K562 (cell line): ENCODE data around the gene DACT1. TPM values are rescaled to one million over a fixed set of nuclear protein-coding genes. Genes with fewer than 3 reads are reported as not detected.

Experiments used
- ATAC-seq: fragments of 200-7000 bp; cut with Tn5 transposase; 3 replicates; pipeline ENCODE4 v1.9.1; 2020; ENCODE audit warnings: moderate library complexity
- BruUV-seq: library from RNA; stranded (reverse); fragments of 400-500 nt; replicated peaks from 2 replicates; lab custom pipeline; 2021; lab: Mats Ljungman, UMichigan
- CTCF ChIA-PET: fragments of 300-600 bp; formaldehyde crosslinking; extraction: SDS; loops from one replicate; lab custom pipeline; 2021; ENCODE audit warnings: low intra/inter-chr PET ratio; lab: Yijun Ruan, JAX
- POLR2A ChIA-PET: fragments of 300-600, 350-650 bp; sonication (Branson Sonifier 250); formaldehyde crosslinking; extraction: SDS; loops from one replicate; lab custom pipeline; 2021; ENCODE audit warnings: antibody characterized with exemption, inconsistent platforms; lab: Yijun Ruan, JAX
- DNase-seq, 4 experiments: peaks; one replicate each; pipeline versions ENCODE4 v3.0.0 to v3.0.0-alpha.2; 2011 to 2018; ENCODE audit warnings: low spot score in 3 of 4, mixed read lengths in 3 of 4; ENCODE audit errors: extremely low read depth in 1 of 4
- FAIRE-seq: peaks from 2 replicates; lab custom pipeline; 2011; peaks lifted over from hg19 to GRCh38; lab: Jason Lieb, UNC
- H2AFZ ChIP-seq: 2 replicates; pipeline ENCODE4 v1.6.0; 2011; ENCODE audit warnings: low read depth, low read length, control low read depth, inconsistent platforms
- H3K27ac ChIP-seq: fragments of 200-600 bp; 3 replicates; pipeline ENCODE4 v1.8.0; 2011; ENCODE audit warnings: low read depth, mild to moderate bottlenecking, control low read depth, inconsistent platforms, low read length, moderate library complexity, mixed read lengths; ENCODE audit errors: extremely low read depth
- H3K27me3 ChIP-seq, 2 experiments: fragments of 300-600 bp in 1 of 2; 2 replicates in 1 of 2; 3 replicates in 1 of 2; pipeline versions ENCODE4 v1.6.0 to v1.8.0; 2011; ENCODE audit warnings: inconsistent platforms in 2 of 2, low read length in 2 of 2, mild to moderate bottlenecking in 1 of 2, mixed read lengths in 1 of 2, moderate library complexity in 1 of 2; ENCODE audit not compliant: control insufficient read depth in 2 of 2, insufficient read depth in 2 of 2
- H3K36me3 ChIP-seq: fragments of 300-600 bp; 3 replicates; pipeline ENCODE4 v1.8.0; 2011; ENCODE audit warnings: mild to moderate bottlenecking, low read length, inconsistent platforms; ENCODE audit not compliant: control insufficient read depth, insufficient read depth
- H3K4me1 ChIP-seq, 2 experiments: fragments of 200-600 bp in 1 of 2; replicated peaks in 1 of 2; 2 replicates in 1 of 2; 3 replicates in 1 of 2; pipeline versions ENCODE4 v1.5.1 to v1.8.0; 2011; ENCODE audit warnings: inconsistent platforms in 2 of 2, low read length in 2 of 2, mild to moderate bottlenecking in 1 of 2, mixed read lengths in 1 of 2, moderate library complexity in 1 of 2; ENCODE audit not compliant: control insufficient read depth in 2 of 2, insufficient read depth in 2 of 2
- H3K4me2 ChIP-seq: 2 replicates; pipeline ENCODE4 v1.6.1; 2011; ENCODE audit warnings: low read length, control low read depth, inconsistent platforms, mixed read lengths; ENCODE audit not compliant: insufficient read depth
- H3K4me3 ChIP-seq: fragments of 200-600 bp; sonication (generic), shearing (Covaris generic); 2 replicates; pipeline ENCODE4 v1.5.1; 2016; ENCODE audit warnings: control low read depth, inconsistent platforms
- H3K79me2 ChIP-seq: fragments of 200-600 bp; 3 replicates; pipeline ENCODE4 v1.8.0; 2011; ENCODE audit warnings: low read length, inconsistent platforms; ENCODE audit not compliant: control insufficient read depth, insufficient read depth
- H3K9ac ChIP-seq, 2 experiments: 2 replicates each; pipeline versions ENCODE4 v1.6.0 to v1.6.1; 2011; ENCODE audit warnings: low read depth in 2 of 2, low read length in 2 of 2, control low read depth in 1 of 2, inconsistent platforms in 1 of 2, mild to moderate bottlenecking in 1 of 2, mixed read lengths in 1 of 2; ENCODE audit not compliant: insufficient read depth in 1 of 2
- H3K9me1 ChIP-seq: one replicate; pipeline ENCODE4 v1.6.0; 2011; ENCODE audit warnings: inconsistent platforms, mild to moderate bottlenecking, low read length, moderate library complexity; ENCODE audit not compliant: control insufficient read depth, insufficient read depth
- H3K9me3 ChIP-seq: replicated peaks from 2 replicates; pipeline ENCODE4 v1.5.1; 2011; ENCODE audit warnings: low read depth, low read length, inconsistent platforms; ENCODE audit not compliant: control insufficient read depth, insufficient read depth
- H4K20me1 ChIP-seq: replicated peaks from 2 replicates; pipeline ENCODE4 v1.6.1; 2011; ENCODE audit warnings: low read length, inconsistent platforms, mixed read lengths; ENCODE audit not compliant: control insufficient read depth, insufficient read depth
- MEF2A ChIP-seq: IDR thresholded peaks from 2 replicates; pipeline ENCODE4 v1.6.1; 2011; ENCODE audit warnings: low read depth, mild to moderate bottlenecking, low read length, moderate library complexity; ENCODE audit not compliant: control insufficient read depth
- SP2 ChIP-seq: IDR thresholded peaks from 2 replicates; pipeline ENCODE4 v1.6.1; 2011; ENCODE audit warnings: mild to moderate bottlenecking, low read depth, low read length, moderate library complexity; ENCODE audit not compliant: poor library complexity, severe bottlenecking; ENCODE audit errors: extremely low read depth
- STAT5A ChIP-seq: IDR thresholded peaks from 2 replicates; pipeline ENCODE4 v1.6.1; 2012; ENCODE audit warnings: low read length, inconsistent platforms, borderline replicate concordance
- SUPT5H ChIP-seq: fragments of 450-650 bp; IDR thresholded peaks from 2 replicates; pipeline ENCODE4 v1.6.1; 2016
- TSHZ1 ChIP-seq: fragments of 250-450 bp; sonication (Bioruptor Pico); IDR thresholded peaks from 2 replicates; pipeline ENCODE4 v1.4.0; 2020; ENCODE audit warnings: mild to moderate bottlenecking, moderate library complexity
- ZNF212 ChIP-seq: fragments of 450-650 bp; formaldehyde crosslinking; IDR thresholded peaks from 2 replicates; pipeline ENCODE4 v1.4.0; 2020; ENCODE audit warnings: mild to moderate bottlenecking
- ZNF584 ChIP-seq: fragments of 200-800 bp; sonication (Bioruptor generic); IDR thresholded peaks from 2 replicates; pipeline ENCODE4 v1.6.1; 2016; ENCODE audit warnings: low read depth, mild to moderate bottlenecking, missing genetic modification characterization, missing compliant biosample characterization
- ZNF592 ChIP-seq: fragments of 450-650 bp; IDR thresholded peaks from 2 replicates; pipeline ENCODE4 v1.6.1; 2017; ENCODE audit warnings: antibody characterized with exemption, mild to moderate bottlenecking
- WGBS: fragments of 100-300 bp; shearing (Covaris generic); methylation state at CpG from one replicate; pipeline ENCODE4 v1.1.6; 2016; ENCODE audit warnings: low coverage, mixed read lengths; ENCODE audit not compliant: insufficient coverage; ENCODE audit errors: missing lambda C conversion rate; 5-methylcytosine and 5-hydroxymethylcytosine counted together
- in situ Hi-C: fragments of 300-500 bp; cut with MboI; formaldehyde crosslinking; loops from 4 replicates; pipeline ENCODE4 v1.15.0; 2018; ENCODE audit warnings: inconsistent platforms, mixed read lengths
- intact Hi-C: fragments of 100-400 bp; cut with micrococcal nuclease; formaldehyde crosslinking; loops from 2 replicates; pipeline ENCODE4 v1.14.2; 2022
- polyA plus RNA-seq, 8 experiments: library from polyadenylated mRNA; depleted of rRNA in 4 of 8; stranded (reverse) in 5 of 8; unstranded in 3 of 8; fragments of >200 nt; fragmentation: Nextera tagmentation in 2 of 8; fragmentation: Illumina TruSeq in 1 of 8; extraction: Ambion mirVana in 2 of 8; extraction: Trizol in 1 of 8; gene quantifications; 2 replicates each; pipeline versions ENCODE4 v1.2.1 to v1.2.3, GENCODE V29; 2011 to 2014; ENCODE audit warnings: inconsistent platforms in 1 of 8, missing spikeins in 1 of 8
- total RNA-seq, 7 experiments: library from RNA; depleted of rRNA in 6 of 7; stranded (reverse); fragments of >200 nt in 6 of 7; fragmentation: Illumina TruSeq in 2 of 7; extraction: Trizol in 2 of 7; gene quantifications; 2 replicates each; pipeline versions ENCODE4 v1.2.1 to v1.2.3, GENCODE V29; 2011 to 2021; ENCODE audit warnings: low replicate concordance in 1 of 7
- TF ChIP-seq, protein P1 (sequence below), 3 experiments: fragments of 200-800 bp in 1 of 3; sonication (Bioruptor generic) in 1 of 3; sonication (generic) in 1 of 3; formaldehyde crosslinking in 1 of 3; IDR thresholded peaks; 2 replicates each; pipeline versions ENCODE4 v1.6.1 to v1.8.0; 2016 to 2022; ENCODE audit warnings: mild to moderate bottlenecking in 2 of 3, missing compliant biosample characterization in 2 of 3, missing genetic modification characterization in 2 of 3, missing genetic modification reagents in 1 of 3
- TF ChIP-seq, protein P2 (sequence below): fragments of 200-400 bp; formaldehyde crosslinking; IDR thresholded peaks from 2 replicates; pipeline ENCODE4 v1.6.1; 2017; ENCODE audit warnings: mild to moderate bottlenecking, low read depth, low read length, moderate library complexity

Gene DACT1
- total and polyA plus RNA-seq, 9 of the 15 experiments (the other 6 are each of a cell fraction or from before 2014, with no cell fraction given), result 0.07 to 0.30 (median 0.13) TPM

DNA sequence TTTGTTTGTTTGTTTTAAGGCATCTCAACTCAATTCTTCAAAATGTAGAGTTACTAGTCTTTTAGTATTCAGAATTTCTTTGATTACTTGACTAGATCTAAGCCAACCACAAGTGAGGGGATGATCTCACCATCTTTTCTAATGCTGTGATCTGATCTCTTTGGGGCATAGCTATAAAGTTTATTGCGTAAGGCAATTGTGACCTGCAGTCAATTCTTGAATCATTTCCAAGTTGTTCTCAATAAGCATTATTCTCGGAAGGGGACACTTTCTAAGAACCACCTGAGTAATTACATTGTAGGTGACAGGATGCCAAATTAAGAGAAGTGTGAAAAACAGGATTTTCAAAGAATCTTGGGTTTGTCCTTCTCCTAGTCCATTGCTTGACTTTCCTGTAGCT, 13.1 kb downstream of the DACT1 start:
- FAIRE-seq (no peak), DNase-seq (no peak), ATAC-seq (no peak)
- CTCF ChIA-PET, result no interaction called here
- Histone ChIP-seq H3K36me3 (no peaks in the 10 kb centered on the region), H3K27me3 (no peaks in the 10 kb centered on the region), H3K27ac (no peak overlapping the region), H3K9me1 (no peaks in the 10 kb centered on the region), H3K79me2 (no peaks in the 10 kb centered on the region), H3K9me3 (no peaks in the 10 kb centered on the region; the same call in 1 of the 2 replicates), H3K9ac (no peak overlapping the region), H2AFZ (no peak overlapping the region), H3K4me2 (no peak overlapping the region), H3K4me1 (peaks cover 0 to 10% of the 10 kb centered on the region in 2 experiments; a peak in 1 of 5 replicates), H4K20me1 (no peaks in the 10 kb centered on the region), H3K4me3 (no peak overlapping the region)
- WGBS, result 25% methylated on average over 2 of the region's 2 CpGs
- BruUV-seq, result no TSS peak
- intact Hi-C loops, result no loop called here
- in situ Hi-C loops, result no loop called here
- POLR2A ChIA-PET, result interaction anchor here (0.5 kb wide), 1 partner anchor 101 kb away, joined by 3 read pairs; no protein-coding TSS in a partner anchor
- TF ChIP-seq SUPT5H (no peak), SP2 (no peak), MEF2A (no peak), STAT5A (no peak), ZNF584 (CRISPR knock-in tag) (no peak), ZNF592 (no peak), ZNF212 (CRISPR knock-in tag) (no peak), TSHZ1 (CRISPR knock-in tag) (no peak)
- TF ChIP-seq, protein P1, sequence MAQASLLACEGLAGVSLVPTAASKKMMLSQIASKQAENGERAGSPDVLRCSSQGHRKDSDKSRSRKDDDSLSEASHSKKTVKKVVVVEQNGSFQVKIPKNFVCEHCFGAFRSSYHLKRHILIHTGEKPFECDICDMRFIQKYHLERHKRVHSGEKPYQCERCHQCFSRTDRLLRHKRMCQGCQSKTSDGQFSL (CRISPR knock-in tag; IDR thresholded peaks at IDR 0.05), result no peak
- TF ChIP-seq, protein P1 (tag; IDR thresholded peaks at IDR 0.05), result no peak
- TF ChIP-seq, protein P2, sequence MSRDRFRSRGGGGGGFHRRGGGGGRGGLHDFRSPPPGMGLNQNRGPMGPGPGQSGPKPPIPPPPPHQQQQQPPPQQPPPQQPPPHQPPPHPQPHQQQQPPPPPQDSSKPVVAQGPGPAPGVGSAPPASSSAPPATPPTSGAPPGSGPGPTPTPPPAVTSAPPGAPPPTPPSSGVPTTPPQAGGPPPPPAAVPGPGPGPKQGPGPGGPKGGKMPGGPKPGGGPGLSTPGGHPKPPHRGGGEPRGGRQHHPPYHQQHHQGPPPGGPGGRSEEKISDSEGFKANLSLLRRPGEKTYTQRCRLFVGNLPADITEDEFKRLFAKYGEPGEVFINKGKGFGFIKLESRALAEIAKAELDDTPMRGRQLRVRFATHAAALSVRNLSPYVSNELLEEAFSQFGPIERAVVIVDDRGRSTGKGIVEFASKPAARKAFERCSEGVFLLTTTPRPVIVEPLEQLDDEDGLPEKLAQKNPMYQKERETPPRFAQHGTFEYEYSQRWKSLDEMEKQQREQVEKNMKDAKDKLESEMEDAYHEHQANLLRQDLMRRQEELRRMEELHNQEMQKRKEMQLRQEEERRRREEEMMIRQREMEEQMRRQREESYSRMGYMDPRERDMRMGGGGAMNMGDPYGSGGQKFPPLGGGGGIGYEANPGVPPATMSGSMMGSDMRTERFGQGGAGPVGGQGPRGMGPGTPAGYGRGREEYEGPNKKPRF, result no peak
